C1 segment of cervical spinal cord (tissue), 14 donors: ENCODE results near the gene ATP8A2.
A peak's percentile ranks its signal among the peaks of the same experiment; 100 is the strongest.
"Not testable (repeated sequence)": the region's sequence is repeated elsewhere in the genome, so short reads cannot be mapped to it uniquely, and the experiment has no call there.

Source experiments
- DNase-seq, 14 donors: peaks; one replicate each; lab custom pipeline; 2025; lab: John Stamatoyannopoulos, UW

The ATP8A2 gene

DNA sequence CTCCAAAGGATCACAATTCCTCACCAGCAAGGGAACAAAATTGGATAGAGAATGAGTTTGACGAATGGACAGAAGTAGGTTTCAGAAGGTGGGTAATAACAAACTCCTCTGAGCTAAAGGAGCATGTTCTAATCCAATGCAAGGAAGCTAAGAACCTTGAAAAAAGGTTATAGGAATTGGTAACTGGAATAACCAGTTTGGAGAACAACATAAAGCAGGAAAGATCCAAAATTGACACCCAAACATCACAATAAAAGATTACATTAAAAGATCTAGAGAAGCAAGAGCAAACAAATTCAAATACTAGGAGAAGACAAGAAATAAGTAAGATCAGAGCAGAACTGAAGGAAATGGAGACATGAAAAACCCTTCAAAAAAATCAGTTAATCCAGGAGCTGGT lies 583.2 kb downstream of the ATP8A2 start:
- not testable (repeated sequence) for DNase-seq

DNA sequence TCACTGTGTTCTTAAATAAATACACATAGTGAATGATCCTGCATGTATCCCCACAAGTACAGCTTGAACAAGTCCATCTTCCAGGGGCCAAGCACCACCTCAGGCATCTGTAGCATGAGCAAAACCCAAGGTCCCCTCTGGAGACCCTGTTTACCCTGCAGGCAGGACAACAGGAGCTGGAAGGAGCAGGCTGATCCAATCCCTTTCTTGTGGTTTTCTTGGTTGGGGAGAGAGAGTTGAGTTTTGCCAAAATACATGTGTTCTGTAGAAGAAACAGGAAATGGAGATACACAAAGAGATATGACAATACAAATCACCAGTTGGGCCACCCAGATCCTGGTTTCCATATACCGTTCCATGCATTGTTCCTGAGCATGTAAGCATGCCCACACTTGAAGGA lies 587.2 kb downstream of the ATP8A2 start:
- no peak for DNase-seq

DNA sequence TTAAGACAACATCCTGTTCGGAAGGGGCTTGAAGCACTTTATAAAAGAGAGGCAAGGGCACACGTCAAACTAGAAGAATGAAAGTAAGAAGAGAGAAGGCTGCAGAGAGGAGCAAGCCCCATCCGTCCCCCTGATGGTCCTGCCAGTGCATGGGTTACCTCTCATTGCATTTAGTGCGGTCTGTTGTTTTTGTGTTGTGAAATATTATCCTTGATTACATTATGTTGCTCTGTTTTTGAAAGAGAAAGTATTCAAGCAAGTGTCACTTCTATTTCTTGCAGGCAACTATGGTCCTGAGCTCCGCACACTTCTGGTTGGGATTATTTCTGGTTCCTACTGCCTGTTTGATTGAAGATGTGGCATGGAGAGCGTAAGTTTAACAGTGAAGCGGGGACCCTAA lies 589.5 kb downstream of the ATP8A2 start:
- DNase-seq, result no peak

DNA sequence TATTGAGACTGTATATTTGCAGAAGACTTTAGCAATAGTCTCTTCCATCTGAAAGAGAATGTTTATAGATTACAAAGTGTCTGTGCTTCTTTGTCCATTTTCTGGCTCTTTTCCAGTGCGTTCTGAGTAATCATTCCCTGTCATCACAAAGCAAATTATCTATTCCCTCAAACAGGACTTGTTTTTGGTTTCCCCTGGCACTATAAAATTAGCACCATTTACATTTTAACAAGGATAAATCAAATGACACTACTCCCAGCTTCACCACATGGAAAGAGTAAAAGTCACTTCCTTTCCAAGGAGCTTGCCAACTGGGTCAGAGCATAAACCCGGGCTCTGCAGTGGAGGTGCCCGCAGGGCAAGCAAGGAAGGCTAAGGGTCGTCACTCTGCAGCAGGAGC lies 591.9 kb downstream of the ATP8A2 start:
- DNase-seq, result peak in 1 of 14 donors; percentile 13

- no peak for DNase-seq
Observed at GRCh38 chr13:25965596-25965995, 593.8 kb downstream of the ATP8A2 start.

- no peak for DNase-seq
Observed at GRCh38 chr13:25966086-25966485, 594.3 kb downstream of the ATP8A2 start.

DNA sequence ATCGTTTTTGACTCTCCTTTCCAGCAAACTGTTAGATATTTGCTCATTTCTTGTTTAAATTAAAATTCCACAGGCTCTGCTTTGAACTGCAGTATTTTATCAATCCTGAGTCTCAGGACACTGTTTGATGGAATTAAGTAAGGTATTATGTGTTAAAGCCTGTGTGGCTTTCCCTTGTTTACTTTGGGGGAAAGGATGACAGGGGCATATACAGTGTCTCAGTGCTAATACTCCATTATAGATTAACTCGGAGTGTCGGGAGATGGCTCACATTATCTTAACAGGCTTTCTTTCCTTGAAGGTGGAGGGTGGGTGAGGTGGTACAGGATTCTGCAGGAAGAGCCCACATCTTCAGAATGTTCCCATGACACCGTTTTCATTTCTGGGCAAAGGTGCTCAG lies 595.4 kb downstream of the ATP8A2 start:
- no peak for DNase-seq

DNA sequence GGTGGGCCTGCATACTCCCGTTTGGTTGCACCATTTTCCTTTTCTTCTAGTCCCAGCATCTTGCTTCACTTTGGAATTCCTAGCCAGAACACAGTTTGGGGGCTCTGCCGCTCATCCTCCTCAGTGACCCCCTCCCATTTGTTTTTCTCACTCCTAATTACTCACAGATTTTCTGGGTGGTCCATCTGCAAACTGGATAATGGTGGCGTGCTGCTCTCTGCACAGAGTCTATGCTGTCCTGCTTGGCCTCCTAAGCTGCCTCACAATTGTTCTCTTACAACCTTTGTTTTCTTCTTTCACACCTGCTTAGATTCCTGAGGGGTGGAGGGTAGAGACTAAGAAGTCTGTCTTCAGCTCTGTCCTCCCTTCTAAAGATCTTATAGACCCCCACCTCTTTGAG lies 599.3 kb downstream of the ATP8A2 start:
- no peak for DNase-seq

DNA sequence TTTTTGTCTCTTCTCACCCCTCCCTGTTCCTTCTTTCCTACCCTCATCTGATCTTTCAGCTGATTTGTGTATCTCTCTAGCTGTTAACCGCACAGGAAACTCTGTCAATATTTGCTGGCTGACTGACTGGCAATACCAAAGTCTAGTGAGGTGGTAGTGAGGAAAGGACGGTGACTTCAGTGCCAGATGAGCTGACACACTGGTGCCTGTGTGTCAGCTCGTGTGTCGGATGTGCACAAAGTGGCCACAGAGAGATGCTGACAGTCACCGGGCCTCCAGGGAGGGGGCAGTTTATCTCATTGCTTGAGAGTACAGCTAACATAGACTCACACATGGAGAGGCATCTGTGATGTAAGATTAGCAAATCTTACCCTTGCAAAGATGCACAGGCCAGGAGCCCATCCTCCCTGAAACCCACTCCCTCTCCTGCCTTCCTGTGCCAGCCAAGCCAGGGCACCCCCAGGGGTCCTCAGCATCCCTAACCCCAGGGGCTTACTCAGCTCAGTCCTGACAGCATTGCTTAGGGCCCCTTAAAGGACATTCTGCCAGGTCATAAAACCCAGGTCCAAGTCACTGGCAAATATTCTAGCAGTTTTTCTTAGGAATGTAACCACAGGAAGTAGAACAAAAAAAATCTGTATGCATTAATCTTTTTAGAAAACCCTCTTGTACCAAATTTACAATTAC lies 599.8 kb downstream of the ATP8A2 start:
- peak in 2 of 14 donors; percentile 10 to 12 for DNase-seq

GRCh38 chr13:25973085-25973484 lies 601.3 kb downstream of the ATP8A2 start:
- DNase-seq, result no peak

DNA sequence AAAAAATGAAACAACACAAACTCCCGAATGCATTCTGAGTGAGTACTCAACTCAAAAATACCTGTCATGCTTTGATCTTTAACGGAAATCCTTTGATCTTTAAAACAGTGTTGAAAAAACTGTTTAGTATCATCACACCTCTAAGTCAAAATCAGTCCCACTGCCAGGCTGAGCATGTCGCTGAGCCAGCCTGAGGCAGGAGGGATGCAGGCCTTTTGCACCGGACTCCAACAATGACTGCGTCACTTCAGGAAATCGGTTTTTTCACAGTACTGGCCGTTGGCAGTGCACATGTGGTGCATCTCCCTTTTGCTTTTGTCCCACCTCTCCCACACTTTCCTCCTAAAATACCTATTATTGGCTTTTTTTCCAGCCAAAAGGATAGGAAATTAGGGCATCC lies 601.8 kb downstream of the ATP8A2 start:
- DNase-seq, result peak in 1 of 14 donors; percentile 52

- DNase-seq, result no peak
Observed at GRCh38 chr13:25977216-25977615, 605.4 kb downstream of the ATP8A2 start.

DNA sequence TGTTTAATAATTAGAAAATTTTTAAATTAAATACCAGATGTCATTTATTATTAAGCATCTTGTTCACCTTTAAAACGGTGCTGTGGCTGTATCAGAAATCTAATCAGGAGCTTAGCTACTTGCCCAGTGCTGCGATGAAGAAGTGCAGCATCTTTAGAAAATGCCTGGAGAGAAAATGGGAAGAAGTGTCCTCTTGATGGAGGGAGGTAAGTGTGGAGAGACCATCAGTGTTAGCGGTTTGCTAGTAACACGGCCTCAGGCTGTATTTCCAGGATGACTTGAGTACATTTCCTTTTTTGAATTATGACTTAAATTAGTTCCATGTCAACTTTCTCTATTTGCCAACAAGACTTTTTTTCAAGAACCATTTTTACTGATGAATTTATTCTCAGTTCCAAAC lies 605.9 kb downstream of the ATP8A2 start:
- no peak for DNase-seq

DNA sequence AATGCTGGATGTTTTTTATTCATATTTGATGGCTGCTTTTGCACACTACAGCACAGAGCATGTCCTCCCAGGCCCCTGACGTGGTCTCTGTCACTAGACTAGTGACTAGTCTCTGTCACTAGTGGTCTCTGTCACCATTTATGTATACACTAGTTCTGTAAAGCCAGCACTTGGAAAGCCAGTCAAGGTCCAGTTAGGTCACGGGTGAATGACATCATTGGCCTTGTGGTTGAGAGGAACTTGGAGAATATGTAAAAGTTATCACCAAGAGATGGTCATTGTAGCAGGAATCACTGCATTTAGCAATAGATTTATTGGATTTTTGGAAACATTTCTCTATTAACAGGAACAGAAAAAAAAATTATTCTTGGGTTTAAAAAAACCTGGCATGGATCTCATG lies 607.2 kb downstream of the ATP8A2 start:
- DNase-seq, result no peak

- no peak for DNase-seq
Observed at GRCh38 chr13:25979371-25979770, 607.6 kb downstream of the ATP8A2 start.

- DNase-seq, result no peak
Observed at GRCh38 chr13:25980255-25980654, 608.5 kb downstream of the ATP8A2 start.

GRCh38 chr13:25981060-25981459 lies 609.3 kb downstream of the ATP8A2 start:
- no peak for DNase-seq

GRCh38 chr13:25982907-25983306 lies 611.1 kb downstream of the ATP8A2 start:
- no peak for DNase-seq

- no peak for DNase-seq
Observed at GRCh38 chr13:25987987-25988386, 616.2 kb downstream of the ATP8A2 start.

DNA sequence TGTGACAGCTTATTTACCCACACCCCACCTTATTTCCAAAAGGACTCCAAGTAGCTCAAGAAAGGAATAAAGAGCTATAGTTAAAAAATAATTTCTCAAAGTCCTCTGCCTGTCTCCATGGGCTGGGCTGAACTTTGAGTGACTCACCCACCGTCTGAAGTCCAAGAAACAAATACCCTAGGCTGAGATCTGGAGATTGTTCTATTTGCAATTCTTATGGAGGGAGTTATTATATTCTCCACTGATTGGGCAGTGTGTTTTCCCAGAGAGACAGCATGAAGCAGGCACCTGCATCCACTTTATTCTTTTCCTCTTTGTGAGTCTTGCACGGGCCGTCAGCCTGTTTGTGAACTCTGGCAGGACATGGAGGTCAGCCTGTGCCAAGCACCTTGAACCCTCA lies 616.9 kb downstream of the ATP8A2 start:
- DNase-seq, result no peak

GRCh38 chr13:25990801-25991200 lies 619.0 kb downstream of the ATP8A2 start:
- no peak for DNase-seq

DNA sequence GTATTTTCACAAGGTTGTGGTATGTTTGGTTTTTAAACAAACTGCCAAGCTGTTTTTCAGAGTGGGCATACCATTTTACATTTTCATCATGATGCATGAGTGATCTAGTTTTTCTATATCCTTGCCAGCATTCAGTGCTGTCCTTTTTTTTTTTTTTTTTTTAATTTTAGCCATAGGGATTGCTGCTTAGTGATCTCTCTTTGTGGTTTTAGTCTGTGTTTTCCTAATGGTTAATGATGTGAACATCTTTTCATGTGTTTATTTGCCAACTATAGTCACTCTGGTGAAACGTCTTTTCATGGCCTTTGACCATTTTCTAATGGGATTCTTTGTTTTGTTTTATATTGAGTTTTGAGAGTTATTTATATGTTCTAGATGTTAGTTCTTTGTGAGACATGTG lies 620.3 kb downstream of the ATP8A2 start:
- no peak for DNase-seq

- no peak for DNase-seq
Observed at GRCh38 chr13:26007261-26008125, 635.7 kb downstream of the ATP8A2 start.
